Fibroblast of lung (primary cell): ENCODE data around the gene MAPK8IP3. TPM values are rescaled to one million over a fixed set of nuclear protein-coding genes. Genes with fewer than 3 reads are reported as not detected.

Source experiments
- DNase-seq, 2 donors: peaks; one replicate each; pipeline versions ENCODE4 v3.0.0 to v3.0.0-alpha.2; 2010; ENCODE audit warnings: low read depth in 2 of 2
- H2AFZ ChIP-seq: 2 replicates; pipeline ENCODE4 v1.5.1; 2012; ENCODE audit warnings: low read length, control low read depth, inconsistent platforms
- H3K27ac ChIP-seq: 2 replicates; pipeline ENCODE4 v1.5.1; 2011; ENCODE audit warnings: low read length, control low read depth; ENCODE audit not compliant: insufficient read depth
- H3K27me3 ChIP-seq: 2 replicates; pipeline ENCODE4 v1.5.1; 2011; ENCODE audit warnings: mild to moderate bottlenecking, low read length; ENCODE audit not compliant: control insufficient read depth, insufficient read depth
- H3K36me3 ChIP-seq: 2 replicates; pipeline ENCODE4 v1.5.1; 2011; ENCODE audit warnings: low read length; ENCODE audit not compliant: control insufficient read depth, insufficient read depth
- H3K4me1 ChIP-seq: 2 replicates; pipeline ENCODE4 v1.5.1; 2011; ENCODE audit warnings: low read length; ENCODE audit not compliant: control insufficient read depth, insufficient read depth; ENCODE audit errors: extremely low read depth
- H3K4me2 ChIP-seq: 2 replicates; pipeline ENCODE4 v1.5.1; 2011; ENCODE audit warnings: low read length, control low read depth; ENCODE audit not compliant: insufficient read depth; ENCODE audit errors: extremely low read depth
- H3K4me3 ChIP-seq, 4 experiments: fragments of 200-600 bp in 1 of 4; sonication (generic) in 1 of 4; replicated peaks in 1 of 4; 2 replicates each; pipeline ENCODE4 v1.5.1; 2011 to 2016; ENCODE audit warnings: low read length in 4 of 4, low read depth in 3 of 4, mild to moderate bottlenecking in 3 of 4, control low read depth in 2 of 4, inconsistent platforms in 1 of 4, mixed read lengths in 1 of 4; ENCODE audit not compliant: insufficient read depth in 1 of 4; ENCODE audit errors: control extremely low read depth in 1 of 4
- H3K79me2 ChIP-seq: 2 replicates; pipeline ENCODE4 v1.5.1; 2012; ENCODE audit warnings: mild to moderate bottlenecking, low read length, inconsistent platforms; ENCODE audit not compliant: control insufficient read depth, insufficient read depth
- H3K9ac ChIP-seq: 2 replicates; pipeline ENCODE4 v1.5.1; 2011; ENCODE audit warnings: mild to moderate bottlenecking, low read length, control low read depth; ENCODE audit not compliant: insufficient read depth
- H3K9me3 ChIP-seq: 2 replicates; pipeline ENCODE4 v1.5.1; 2012; ENCODE audit warnings: low read depth, low read length; ENCODE audit not compliant: control insufficient read depth, insufficient read depth
- H4K20me1 ChIP-seq: 2 replicates; pipeline ENCODE4 v1.5.1; 2011; ENCODE audit warnings: low read length; ENCODE audit not compliant: control insufficient read depth, insufficient read depth; ENCODE audit errors: extremely low read depth
- CTCF ChIP-seq, 2 donors: IDR thresholded peaks in 1 of 2; conservative IDR thresholded peaks in 1 of 2; 1 replicate in 1 of 2; 2 replicates in 1 of 2; pipeline ENCODE4 v1.5.1; 2011 to 2012; ENCODE audit warnings: low read length in 2 of 2, control low read depth in 1 of 2, inconsistent platforms in 1 of 2, low read depth in 1 of 2, mild to moderate bottlenecking in 1 of 2
- EZH2 ChIP-seq: IDR thresholded peaks from 2 replicates; pipeline ENCODE4 v1.5.1; 2012; ENCODE audit warnings: low read length, control low read depth, mild to moderate bottlenecking; ENCODE audit errors: missing control alignments
- polyA plus RNA-seq, 2 donors: library from polyadenylated mRNA; depleted of rRNA in 1 of 2; stranded (reverse) in 1 of 2; unstranded in 1 of 2; fragments of >200 nt; gene quantifications; 2 replicates each; pipeline ENCODE4 v1.2.1, GENCODE V29; 2011 to 2012; ENCODE audit warnings: missing spikeins in 1 of 2
- total RNA-seq: library from RNA; depleted of rRNA; stranded (reverse); fragments of >200 nt; gene quantifications from 2 replicates; pipeline ENCODE4 v1.2.1, GENCODE V29; 2014

Gene MAPK8IP3
- total and polyA plus RNA-seq, 2 donors (not counting 1 experiment from before 2014, with no cell fraction given) = 9.4 to 36.3 TPM

- H2AFZ ChIP-seq = no peak overlapping the region
- no peaks in the 10 kb centered on the region for H4K20me1 ChIP-seq
- H3K79me2 ChIP-seq = peaks cover 29% of the 10 kb centered on the region
- H3K4me2 ChIP-seq = no peak overlapping the region
- H3K4me3 ChIP-seq = no peak overlapping the region
- H3K4me1 ChIP-seq = peaks cover 2% of the 10 kb centered on the region
- H3K9me3 ChIP-seq = no peaks in the 10 kb centered on the region
- no peaks in the 10 kb centered on the region for H3K27me3 ChIP-seq
- no peak for TF ChIP-seq CTCF (conservative IDR thresholded peaks at IDR 0.05 in 1 of 2, IDR thresholded peaks at IDR 0.05 in 1 of 2; ENCODE audit: low read depth in 1 of 2, low read length in 2 of 2)
- TF ChIP-seq EZH2 = no peak
- H3K36me3 ChIP-seq = peaks cover 20% of the 10 kb centered on the region
- no peak overlapping the region for H3K27ac ChIP-seq
- H3K9ac ChIP-seq = no peak overlapping the region
- no peak for DNase-seq
These were observed 81.0 kb downstream of the MAPK8IP3 start for GRCh38 chr16:1787056-1787321.

GRCh38 chr16:1787322-1788094 is 81.5 kb downstream of the MAPK8IP3 start:
- no peaks in the 10 kb centered on the region for H3K27me3 ChIP-seq
- no peaks in the 10 kb centered on the region for H3K9me3 ChIP-seq
- no peak for DNase-seq
- H3K36me3 ChIP-seq = peaks cover 20% of the 10 kb centered on the region
- H4K20me1 ChIP-seq = no peaks in the 10 kb centered on the region
- no peak overlapping the region for H3K27ac ChIP-seq
- no peak overlapping the region for H3K4me3 ChIP-seq
- H2AFZ ChIP-seq = no peak overlapping the region
- peaks cover 2% of the 10 kb centered on the region for H3K4me1 ChIP-seq
- H3K9ac ChIP-seq = no peak overlapping the region
- peaks cover 29% of the 10 kb centered on the region for H3K79me2 ChIP-seq
- H3K4me2 ChIP-seq = no peak overlapping the region
- TF ChIP-seq CTCF (conservative IDR thresholded peaks at IDR 0.05 in 1 of 2, IDR thresholded peaks at IDR 0.05 in 1 of 2; ENCODE audit: low read depth in 1 of 2, low read length in 2 of 2) = no peak
- TF ChIP-seq EZH2 = no peak

- TF ChIP-seq EZH2 (no peak), CTCF (conservative IDR thresholded peaks at IDR 0.05 in 1 of 2, IDR thresholded peaks at IDR 0.05 in 1 of 2; ENCODE audit: low read depth in 1 of 2, low read length in 2 of 2) (no peak)
- H3K4me1 ChIP-seq = peaks cover 2% of the 10 kb centered on the region
- H3K9me3 ChIP-seq = no peaks in the 10 kb centered on the region
- H4K20me1 ChIP-seq = no peaks in the 10 kb centered on the region
- no peak overlapping the region for H3K9ac ChIP-seq
- H3K4me3 ChIP-seq = no peak overlapping the region
- no peak overlapping the region for H2AFZ ChIP-seq
- H3K79me2 ChIP-seq = peaks cover 29% of the 10 kb centered on the region
- H3K36me3 ChIP-seq = peaks cover 20% of the 10 kb centered on the region
- H3K27ac ChIP-seq = no peak overlapping the region
- no peak overlapping the region for H3K4me2 ChIP-seq
- H3K27me3 ChIP-seq = no peaks in the 10 kb centered on the region
- no peak for DNase-seq
These were observed 82.2 kb downstream of the MAPK8IP3 start for GRCh38 chr16:1788095-1788707.
